ENCODE results near the gene MYBBP1A. TPM values are rescaled to one million over a fixed set of nuclear protein-coding genes. Genes with fewer than 3 reads are reported as not detected.

MYBBP1A gene
- total RNA-seq, 1 experiment from 2014 or later: 28.1 TPM

DNA sequence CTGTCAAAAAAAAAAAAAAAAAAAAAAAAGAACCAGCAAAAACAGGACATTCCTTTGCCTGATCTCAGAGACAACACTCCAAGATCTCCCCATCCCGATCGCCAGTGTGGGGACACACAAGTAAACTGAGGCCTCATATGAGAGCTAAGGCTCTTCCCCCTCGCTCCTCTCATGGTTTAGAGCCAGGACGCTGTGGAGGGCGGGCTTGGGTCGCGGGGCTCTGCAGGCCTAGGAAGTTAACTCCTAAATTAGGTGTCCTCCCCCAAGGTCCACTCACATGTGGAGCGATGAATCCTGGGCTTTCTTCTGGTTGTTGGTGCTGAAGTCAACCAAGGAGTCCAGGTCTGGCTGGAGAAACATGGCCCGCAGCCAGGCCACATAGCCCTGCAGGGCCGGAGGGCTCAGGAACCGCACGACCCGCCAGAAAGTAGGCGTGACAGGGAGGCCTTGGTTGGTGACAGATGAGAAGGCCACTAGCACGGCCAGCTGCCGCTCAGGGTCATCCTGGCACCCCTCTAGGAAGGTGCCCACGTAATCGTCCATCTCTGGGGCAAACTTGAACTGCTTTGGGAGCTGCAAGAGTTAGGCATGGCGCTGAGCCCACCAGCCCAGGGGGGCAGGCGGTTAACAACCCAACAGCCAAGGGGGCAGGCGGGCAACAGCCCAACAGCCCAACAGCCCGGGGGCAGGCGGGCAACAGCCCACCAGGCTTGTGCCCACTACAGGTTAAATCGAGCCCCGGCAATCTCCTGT, 5.2 kb downstream of the MYBBP1A start:
- DNase-seq (ENCODE audit: low read depth): no peak

DNA sequence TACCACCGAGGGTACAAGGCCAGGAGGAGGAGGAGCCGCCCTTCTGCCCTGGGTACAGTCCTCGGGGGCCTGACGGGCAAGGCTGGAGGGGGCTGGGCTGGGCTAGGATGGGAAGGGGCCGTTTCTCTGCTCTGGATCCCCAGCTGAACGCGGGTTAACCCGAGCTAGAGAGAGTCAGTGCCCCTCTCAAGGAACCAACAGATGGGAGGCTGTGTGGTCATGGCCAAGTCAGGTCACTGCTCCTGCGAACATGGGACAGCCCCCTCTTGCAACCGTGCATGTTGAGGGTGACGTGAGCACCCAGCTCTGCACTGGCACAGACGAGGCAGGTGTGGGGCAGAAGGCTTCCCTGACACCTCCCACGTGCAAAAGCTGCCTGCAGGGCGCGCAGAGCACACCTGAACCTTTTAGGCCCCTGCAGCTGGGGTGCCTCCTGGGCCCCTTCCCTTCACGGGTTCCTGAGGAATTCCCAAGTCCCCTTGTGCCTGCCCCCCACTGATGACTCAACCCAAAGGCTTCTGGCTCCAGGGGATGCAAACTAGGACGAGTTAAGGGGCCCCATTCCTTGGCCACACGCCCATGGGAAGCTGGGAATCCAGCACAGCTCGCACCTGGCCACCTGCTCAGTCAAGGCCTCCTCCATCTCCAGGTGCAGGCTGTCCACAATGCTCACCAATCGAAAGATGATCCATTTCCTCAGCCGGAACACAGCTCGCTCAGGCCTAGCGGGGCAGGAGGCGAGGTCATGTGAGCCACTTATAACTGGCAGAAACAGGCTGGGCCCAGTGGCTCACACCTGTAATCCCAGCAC, 6.3 kb downstream of the MYBBP1A start:
- DNase-seq (ENCODE audit: low read depth): no peak

DNA sequence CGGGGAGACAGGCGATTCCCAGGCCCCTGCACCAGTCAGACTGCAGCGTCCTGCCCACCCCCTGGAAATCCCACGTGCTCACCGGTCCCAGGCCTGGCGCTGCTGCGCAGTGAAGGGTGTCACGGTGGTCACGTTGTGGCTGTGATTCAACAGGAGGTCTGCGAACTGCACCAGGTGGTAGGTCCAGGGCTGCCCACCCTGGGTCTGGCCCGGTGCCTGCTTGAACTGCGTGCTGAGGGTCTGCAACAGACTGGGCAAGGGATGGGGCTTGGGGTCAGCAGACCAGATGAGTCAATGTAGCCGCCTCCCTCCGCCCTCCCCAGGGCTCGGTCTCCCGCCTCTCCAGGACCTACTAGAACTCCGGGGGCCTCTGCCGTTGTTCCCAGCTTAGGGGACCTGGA, 7.1 kb downstream of the MYBBP1A start:
- DNase-seq (ENCODE audit: low read depth): no peak

DNA sequence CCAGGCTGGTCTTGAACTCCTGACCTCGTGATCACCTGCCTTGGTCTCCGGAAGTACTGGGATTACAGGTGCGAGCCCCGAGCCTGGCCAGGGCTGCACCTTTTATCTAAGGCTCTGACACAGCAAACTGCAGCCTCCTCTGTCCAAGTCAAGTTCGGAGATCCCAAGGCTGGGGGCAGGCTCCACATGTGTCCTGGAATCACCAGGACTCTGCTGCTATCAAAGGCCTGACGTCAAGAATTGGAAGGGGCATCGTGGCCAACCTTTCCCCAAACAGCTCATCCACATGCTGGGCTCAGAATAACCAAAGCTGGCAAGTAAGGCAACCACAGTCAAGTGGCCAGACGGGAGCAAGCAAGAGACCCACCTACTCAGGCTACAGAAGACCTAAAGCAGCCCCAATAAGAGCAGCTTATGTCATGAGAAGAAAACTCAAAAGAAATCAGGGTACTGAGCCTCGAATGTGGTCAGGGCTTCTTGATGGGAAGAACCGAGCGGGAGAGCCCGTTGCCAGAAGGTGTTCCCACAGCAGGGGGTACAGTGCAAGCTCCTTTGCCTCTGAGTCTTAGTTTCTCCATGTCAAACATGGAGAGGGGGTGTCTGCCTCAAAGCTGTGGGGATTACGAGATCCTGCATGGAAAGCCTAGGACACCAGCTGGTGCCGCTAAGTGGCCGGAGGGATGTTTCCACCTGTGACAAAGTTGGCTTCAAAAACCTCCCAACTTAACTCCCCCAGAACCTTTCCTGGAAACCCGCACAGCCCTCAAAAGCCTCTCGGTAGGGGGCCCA, 7.9 kb downstream of the MYBBP1A start:
- no peak for DNase-seq (ENCODE audit: low read depth)

DNA sequence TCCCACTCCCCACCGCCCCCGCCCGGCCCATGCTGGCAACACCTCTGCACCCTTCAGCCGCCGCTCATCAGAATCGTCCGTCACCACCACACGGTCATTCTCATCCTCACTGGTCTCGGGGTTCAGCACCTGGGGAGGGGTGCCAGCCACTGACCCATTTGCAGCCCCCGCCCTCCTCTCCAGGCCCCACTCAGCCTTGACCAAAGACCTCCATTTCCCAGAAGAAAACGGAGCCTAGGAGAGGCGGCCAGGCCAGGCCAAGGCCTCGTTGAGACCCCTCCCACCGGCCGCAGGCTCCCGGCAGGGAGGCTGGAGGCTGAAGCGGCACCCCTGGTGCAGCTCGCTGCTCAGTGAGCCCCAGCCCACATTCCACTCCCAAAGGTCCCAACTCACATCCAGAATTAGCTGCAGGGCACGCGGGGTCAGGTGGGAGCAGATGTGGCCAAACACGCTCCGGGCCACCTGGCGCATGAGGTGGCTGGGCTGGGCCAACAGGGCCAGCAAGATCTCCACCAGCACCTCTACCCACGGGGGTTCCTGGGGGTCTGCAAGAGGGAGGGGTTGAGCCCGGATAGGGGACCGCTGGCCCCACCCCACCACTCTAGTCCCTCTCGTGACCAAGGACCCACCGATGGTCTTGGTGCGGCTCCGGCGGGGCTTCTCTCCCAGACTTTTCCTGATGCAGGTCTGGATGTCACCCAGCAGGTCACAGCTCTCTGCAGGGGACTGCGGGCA, 9.8 kb downstream of the MYBBP1A start:
- DNase-seq (ENCODE audit: low read depth): no peak

DNA sequence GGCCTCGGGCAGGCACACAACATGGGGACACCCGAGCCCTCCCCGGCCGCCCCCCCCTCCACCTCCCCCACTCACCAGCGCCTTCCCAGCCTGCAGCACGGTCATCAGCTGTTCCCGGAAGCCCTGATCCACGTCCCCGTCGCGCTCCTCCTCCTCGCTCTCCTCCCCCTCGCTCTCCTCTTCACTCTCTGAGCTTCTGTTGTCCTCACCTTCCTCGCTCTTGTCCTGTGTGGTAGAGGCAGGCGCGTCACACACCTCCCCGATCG, 10.3 kb downstream of the MYBBP1A start:
- DNase-seq (ENCODE audit: low read depth): no peak

DNA sequence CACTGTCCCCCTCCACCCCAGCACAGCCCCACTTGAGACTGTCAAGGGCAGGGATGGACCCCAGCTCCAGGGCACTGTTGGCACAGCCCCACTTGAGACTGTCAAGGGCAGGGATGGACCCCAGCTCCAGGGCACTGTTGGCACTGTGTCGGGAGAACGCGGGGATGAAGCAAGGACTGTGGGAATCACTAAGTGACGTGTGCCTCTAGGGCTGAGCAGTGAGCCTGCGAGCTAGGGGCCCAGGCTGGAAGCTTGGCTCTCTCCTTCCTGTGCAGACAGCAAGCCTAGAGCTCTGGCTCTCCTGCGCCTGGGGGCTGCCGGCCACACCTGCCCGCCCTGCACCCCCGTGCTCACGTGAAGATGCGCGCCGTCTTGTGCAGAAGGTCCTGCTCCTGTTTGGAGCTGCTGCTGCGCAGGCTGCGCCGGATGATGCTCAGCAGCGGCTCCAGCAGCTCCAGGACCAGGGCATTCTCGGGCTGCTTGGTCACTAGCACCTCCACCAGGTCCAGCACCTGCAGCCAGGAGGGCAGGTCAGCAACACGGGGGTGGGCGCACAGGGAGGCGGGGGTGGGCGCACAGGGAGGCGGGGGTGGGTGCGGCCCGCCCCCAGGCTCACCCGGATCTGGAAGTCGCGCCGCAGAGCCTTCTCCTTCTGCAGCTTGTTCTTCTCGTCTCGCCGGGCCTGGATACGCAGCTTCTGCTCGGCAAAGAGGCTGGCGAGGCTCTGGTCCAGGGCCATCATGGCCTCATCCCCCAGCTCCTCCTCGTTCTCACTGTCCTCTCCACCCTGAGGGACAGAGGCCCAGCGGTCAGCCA, 10.8 kb downstream of the MYBBP1A start:
- DNase-seq (ENCODE audit: low read depth): no peak

DNA sequence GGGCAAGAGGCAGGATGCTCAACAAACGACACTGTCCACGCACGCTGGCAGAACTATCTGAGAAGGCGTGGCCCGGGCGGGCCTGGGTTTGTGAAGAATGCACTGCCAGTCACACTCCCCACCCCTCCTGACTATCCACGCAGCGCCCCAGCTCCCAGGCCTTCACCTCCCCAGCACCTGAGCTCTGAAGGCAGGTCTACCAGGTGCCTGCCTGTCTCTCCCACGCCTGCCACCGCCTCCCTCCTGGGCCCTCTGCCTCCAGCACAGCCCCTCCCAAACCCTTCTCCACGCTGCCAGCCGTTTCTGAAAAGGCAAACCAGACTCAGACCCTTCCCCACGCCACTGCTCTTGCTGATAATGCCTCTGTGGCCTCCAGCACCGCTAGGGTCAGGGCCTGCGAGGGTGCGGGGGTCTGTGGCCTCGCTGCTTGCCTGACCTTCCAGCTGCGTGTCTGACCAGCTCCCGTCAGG, 11.6 kb downstream of the MYBBP1A start:
- DNase-seq (ENCODE audit: low read depth): no peak

DNA sequence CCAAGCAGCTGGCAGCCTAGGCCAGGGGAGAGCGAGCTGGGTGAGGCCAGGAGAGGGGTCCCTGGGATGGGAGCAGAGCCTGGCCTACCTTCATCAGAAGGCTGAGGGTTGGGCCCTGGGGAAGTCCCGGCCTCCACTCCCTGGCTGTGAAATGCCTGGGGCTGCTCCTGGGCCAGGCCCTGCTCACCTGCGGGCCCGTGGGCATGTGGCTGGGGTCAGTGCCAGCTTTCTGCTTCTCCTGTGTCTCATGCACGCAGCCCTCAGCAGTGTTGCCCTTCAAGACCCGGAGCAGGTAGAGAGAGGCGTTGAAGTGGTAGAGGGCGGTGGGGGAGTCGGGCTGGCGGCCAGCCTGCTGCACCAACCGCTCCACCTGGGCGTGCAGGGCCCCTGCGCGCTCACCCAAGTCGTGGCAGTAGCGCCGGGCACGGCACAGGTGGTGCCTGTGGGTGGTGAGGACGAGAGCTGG, 12.4 kb downstream of the MYBBP1A start:
- DNase-seq (ENCODE audit: low read depth): no peak

DNA sequence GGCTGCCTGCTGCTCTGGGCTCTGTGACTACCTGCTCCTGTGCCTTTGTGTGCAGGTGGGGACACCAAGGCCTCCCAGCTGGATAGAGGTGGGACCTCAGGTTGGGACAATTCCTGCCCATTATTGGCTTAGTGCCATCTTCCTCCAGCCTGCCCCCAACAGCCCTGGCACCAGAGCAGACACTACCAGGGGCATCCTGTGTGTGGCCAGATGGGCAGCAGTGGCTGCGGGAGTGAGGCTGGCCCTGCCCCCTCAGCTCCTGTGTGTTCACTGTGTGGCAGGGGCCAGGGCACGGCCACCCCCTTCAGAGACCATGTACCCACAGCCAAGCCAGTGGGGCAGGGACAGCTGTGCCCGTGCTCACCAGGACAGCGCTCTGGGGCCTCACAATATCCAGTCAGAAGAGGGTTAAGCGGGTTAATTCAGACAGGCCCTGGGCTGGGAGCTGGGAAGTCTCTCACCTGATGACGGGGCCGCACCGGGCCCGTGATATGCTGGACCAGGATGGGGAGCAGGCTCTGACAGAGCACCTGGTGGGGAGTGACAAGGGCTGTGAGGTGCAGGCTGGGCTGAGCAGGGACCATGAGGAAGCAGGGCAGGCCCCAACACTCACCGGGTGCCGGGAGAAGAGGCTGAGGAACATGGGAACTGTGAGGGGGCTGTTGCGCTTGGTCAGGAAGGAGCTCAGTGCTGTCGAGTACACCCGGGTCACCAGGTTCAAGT, 13.0 kb downstream of the MYBBP1A start:
- DNase-seq (ENCODE audit: low read depth): no peak

DNA sequence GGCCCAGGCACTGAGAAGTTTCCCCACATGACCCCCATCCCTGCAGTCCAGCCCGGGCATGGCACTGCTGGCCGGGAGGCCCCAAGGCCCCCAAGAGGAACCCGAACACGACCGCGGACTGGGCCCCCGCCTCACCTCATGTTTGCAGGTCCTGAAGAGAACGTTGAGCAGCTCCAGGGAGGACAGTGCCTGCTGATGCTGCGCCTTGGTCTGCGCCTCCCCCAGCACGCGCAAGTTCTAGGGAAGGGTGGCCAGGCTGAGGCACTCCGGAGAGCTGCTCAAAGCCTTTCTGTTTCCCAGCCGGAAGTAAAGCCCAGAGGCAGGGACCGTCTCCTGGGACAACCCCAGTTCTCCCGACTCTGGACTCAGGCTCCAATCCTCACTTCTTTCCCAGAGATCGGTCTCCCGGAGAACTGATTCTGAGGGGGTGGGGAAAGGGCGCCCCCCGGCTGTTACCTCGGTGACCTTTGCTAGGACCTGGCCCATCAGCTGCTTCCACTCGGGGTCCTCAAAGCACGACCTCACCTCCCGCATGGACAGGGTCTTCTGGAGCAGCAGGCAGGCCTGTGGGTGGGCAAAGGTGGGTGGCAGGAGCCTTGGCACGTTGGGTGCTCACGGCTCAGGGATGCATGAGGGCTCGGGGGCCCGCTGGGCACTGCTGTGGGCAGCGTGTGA, 13.7 kb downstream of the MYBBP1A start:
- DNase-seq (ENCODE audit: low read depth): no peak

DNA sequence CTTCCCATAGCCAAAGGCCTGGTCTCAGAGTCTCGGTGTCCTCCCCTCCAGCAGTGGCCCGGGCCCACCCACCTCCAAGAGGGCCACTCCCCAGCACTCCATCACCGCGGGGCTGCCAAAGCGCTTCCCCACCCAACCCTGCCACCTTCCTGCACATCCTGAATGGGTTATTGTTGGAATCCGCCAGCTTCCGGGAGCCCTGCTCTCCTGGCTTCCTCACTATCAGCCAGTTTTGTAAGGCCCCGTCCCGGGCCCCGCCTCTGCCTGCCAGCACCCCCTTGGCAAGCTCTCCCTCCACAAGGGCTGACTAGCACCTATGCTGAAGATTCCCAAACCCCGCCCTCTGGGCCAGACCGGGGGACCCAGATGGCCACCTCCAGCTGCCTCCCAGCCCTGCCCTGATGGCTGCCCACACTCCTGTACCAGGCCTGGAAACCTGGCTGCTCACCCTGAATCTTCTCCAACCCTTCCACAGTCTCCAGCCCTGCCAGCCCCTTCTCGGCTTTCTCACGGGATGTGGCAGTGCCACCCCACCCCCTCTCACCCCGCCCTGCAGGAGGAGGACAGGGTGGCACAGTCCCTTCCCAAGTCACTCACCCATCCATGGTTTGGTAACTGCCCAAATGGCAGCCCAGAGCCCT, 14.4 kb downstream of the MYBBP1A start:
- DNase-seq (ENCODE audit: low read depth): no peak

DNA sequence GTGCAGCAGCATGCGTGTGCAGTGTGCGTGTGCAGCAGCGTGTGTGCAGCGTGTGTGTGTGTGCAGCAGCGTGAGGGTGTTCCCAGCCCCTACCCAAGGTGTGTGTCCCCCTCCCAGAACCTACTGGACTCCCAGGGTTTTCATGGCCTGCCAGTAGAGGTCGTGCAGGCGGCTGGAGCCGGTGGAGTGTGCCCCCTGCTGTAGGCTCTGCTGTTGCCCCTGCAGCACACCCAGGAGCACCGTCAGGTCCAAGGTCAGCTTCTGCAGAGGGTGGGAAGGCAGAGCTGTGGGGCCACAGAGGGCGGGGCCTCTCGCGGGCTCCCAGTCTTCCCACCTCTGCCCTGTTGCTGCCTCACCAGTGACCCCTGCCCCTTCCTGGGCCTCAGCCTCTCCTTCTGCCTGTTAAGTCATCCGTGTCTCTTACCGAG, 14.9 kb downstream of the MYBBP1A start:
- DNase-seq (ENCODE audit: low read depth): no peak

DNA sequence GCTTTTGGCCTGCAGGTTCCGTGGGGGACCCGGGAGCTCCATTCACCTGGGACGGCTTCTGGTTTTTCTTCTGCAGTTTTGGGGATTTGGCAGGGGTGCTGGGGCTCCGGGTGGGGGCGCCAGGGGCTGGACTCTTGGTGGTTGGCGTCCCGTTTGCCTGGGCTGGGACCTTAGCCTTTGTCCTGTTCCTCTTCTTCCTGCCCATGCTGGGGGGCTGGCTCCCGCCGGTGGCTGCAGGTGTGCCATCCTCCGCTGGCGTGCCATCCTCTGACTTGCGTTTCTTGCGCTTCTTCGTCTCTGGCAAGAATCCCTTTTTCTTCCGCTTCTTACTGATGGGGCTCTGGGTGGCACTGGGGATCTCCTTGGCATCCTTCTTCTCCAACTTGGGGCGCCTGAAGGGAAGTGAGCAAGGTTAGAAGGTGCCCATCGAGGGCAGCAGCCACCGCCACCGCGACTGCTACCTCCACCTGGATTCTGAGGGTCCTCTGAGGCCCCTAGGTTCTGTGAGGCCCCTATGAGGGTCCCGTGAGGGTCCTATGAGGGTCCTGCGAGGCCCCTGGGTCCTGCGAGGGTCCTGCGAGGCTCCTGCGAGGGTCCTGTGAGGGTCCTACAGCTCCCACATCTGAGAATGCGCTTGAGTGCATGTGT, 15.5 kb downstream of the MYBBP1A start:
- no peak for DNase-seq (ENCODE audit: low read depth)

DNA sequence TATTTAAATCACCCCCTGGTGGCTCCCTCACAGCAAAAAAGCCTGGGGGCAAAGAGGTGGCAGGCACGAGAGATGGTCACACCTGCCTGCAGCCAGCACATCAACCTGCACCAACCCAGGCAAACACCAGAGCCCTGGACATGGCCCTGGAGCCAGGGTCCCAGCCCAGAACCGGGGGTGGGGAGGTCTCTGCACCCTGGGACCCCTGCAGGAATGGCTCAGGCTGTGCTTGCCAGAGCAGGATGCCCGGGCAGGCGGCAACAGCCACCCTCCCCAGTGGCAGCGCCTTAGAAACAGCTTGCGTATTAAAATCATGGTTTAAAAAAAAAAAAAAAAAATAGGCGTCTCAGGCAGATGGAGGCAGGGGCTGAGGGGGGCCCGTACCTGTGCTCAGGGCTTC, 16.2 kb downstream of the MYBBP1A start:
- no peak for DNase-seq (ENCODE audit: low read depth)

DNA sequence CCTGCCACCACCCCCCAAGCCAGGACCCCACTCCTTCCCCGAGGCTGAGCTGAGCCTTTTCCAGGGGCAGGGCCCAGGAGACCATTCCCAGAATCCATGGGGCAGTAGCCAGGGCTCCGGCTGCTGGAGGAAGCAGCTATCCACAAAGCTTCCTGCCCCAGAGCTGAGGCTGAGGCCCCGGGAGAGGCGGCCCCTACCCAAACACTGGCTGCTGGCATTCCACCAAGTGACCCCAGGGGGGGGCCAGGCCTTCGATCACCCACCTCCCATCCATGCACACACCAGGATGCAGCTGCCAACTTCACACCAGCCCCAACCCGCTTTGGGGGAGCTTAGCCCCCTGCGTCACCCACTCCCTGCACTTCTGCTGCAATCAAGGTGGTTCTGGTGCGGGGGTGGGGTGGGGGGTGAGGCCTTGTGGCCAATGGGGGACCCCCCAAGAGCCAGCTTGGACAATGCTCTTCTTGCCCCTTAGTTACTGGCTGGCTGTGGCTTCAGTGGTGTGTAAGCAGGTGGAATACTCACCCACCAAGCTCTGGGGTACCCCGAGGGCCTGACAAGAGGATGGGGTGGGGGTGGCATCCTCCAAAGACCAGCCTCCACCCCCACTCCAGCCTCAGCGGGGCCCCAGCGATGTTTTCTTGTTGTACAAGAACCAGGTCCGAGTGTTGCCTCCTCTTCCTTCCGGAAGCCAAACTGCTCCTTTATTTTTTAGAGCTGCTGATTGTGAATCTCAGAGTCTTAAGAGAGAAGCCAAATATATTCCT, 16.8 kb downstream of the MYBBP1A start:
- no peak for DNase-seq (ENCODE audit: low read depth)

DNA sequence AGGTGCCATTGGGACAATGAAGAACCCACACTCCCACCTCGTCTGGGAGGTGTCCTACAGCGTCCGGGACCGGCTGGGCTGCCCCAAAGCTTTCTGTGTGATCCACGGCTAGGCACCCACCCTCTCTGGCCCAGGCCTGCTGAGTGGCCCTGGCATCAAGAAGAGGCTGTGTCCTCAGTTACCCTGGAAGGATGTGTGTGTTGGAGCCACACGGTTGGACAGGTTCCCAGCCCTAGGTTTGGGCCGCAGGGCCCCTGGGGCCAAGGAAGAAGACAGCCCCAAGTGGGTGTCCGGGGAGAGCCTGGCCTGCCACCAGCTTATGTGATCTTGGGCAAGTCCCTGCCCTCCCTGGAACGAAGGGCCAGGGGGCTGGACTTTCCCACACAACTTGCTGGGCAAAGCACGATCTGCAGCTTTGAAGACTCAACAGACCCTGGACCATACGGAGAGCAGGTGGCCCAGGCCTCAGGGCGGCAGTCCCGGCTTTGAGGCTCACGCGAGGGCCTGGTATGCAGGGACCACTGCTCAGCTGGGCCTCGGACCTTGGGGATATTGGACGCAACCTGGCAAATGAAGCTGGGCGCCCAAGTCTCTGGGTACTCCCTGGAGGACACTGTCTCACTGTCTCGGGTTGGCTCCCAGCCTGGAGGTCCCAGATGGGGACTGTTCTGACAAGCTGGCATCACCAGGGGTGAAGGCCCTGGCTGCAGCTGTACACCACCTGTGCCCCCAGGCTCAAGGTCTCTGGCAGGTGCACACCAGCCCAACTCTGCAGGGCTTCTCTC, 17.5 kb downstream of the MYBBP1A start:
- DNase-seq (ENCODE audit: low read depth): no peak

Data from RPMI7951 (cell line).